Endothelial cell of umbilical vein (primary cell): ENCODE results near the gene SERPINF2. TPM values are rescaled to one million over a fixed set of nuclear protein-coding genes. Genes with fewer than 3 reads are reported as not detected.

Experiments
- BruUV-seq: library from RNA; stranded (reverse); fragments of 400-500 nt; replicated peaks from 2 replicates; lab custom pipeline; 2021; lab: Mats Ljungman, UMichigan
- CTCF ChIA-PET: fragments of 300-600, 350-600 bp; sonication (Branson Sonifier 250); formaldehyde crosslinking; loops from one replicate; lab custom pipeline; 2021; ENCODE audit warnings: antibody characterized with exemption, inconsistent platforms; lab: Charles Lee
- POLR2A ChIA-PET: fragments of 300-600, 350-600 bp; sonication (Branson Sonifier 250); formaldehyde crosslinking; loops from one replicate; lab custom pipeline; 2021; ENCODE audit warnings: antibody characterized with exemption, inconsistent platforms; lab: Charles Lee
- DNase-seq: peaks from one replicate; pipeline ENCODE4 v3.0.0-alpha.2; 2011; ENCODE audit warnings: low read depth, low spot score
- FAIRE-seq: peaks from 2 replicates; lab custom pipeline; 2011; peaks lifted over from hg19 to GRCh38; lab: Jason Lieb, UNC
- H2AFZ ChIP-seq: 2 replicates; pipeline ENCODE4 v1.6.0; 2012; ENCODE audit warnings: low read depth, low read length, control low read depth, inconsistent platforms
- H3K27ac ChIP-seq: 2 replicates; pipeline ENCODE4 v1.5.1; 2011; ENCODE audit warnings: low read depth, mild to moderate bottlenecking, control low read depth, low read length, moderate library complexity; ENCODE audit not compliant: insufficient read depth
- H3K27me3 ChIP-seq, 2 experiments: 2 replicates each; pipeline versions ENCODE4 v1.6.0 to v1.6.1; 2011; ENCODE audit warnings: low read length in 2 of 2, mixed read lengths in 1 of 2; ENCODE audit not compliant: control insufficient read depth in 2 of 2, insufficient read depth in 2 of 2
- H3K36me3 ChIP-seq, 2 experiments: 2 replicates in 1 of 2; 3 replicates in 1 of 2; pipeline ENCODE4 v1.5.1; 2011; ENCODE audit warnings: low read length in 2 of 2, mild to moderate bottlenecking in 1 of 2, moderate library complexity in 1 of 2; ENCODE audit not compliant: control insufficient read depth in 2 of 2, insufficient read depth in 2 of 2; ENCODE audit errors: extremely low read depth in 1 of 2
- H3K4me1 ChIP-seq: 3 replicates; pipeline ENCODE4 v1.5.1; 2011; ENCODE audit warnings: mild to moderate bottlenecking, low read length; ENCODE audit not compliant: control insufficient read depth, insufficient read depth; ENCODE audit errors: extremely low read depth
- H3K4me2 ChIP-seq: 2 replicates; pipeline ENCODE4 v1.6.1; 2011; ENCODE audit warnings: low read length, control low read depth, mixed read lengths; ENCODE audit not compliant: insufficient read depth
- H3K4me3 ChIP-seq, 3 experiments: fragments of 200-600 bp in 1 of 3; sonication (generic), shearing (Covaris generic) in 1 of 3; replicated peaks in 1 of 3; 2 replicates each; pipeline ENCODE4 v1.5.1; 2011 to 2016; ENCODE audit warnings: control low read depth in 3 of 3, low read length in 3 of 3, mild to moderate bottlenecking in 2 of 3, inconsistent platforms in 1 of 3, low read depth in 1 of 3, moderate library complexity in 1 of 3; ENCODE audit not compliant: insufficient read depth in 1 of 3
- H3K79me2 ChIP-seq: 2 replicates; pipeline ENCODE4 v1.6.0; 2012; ENCODE audit warnings: low read length, inconsistent platforms; ENCODE audit not compliant: control insufficient read depth, insufficient read depth
- H3K9ac ChIP-seq: replicated peaks from 2 replicates; pipeline ENCODE3; 2011; ENCODE audit warnings: low read length, control low read depth; ENCODE audit not compliant: insufficient read depth; ENCODE audit errors: extremely low read depth
- H3K9me1 ChIP-seq: replicated peaks from 3 replicates; pipeline ENCODE4 v1.6.0; 2011; ENCODE audit warnings: mild to moderate bottlenecking, low read length; ENCODE audit not compliant: control insufficient read depth, insufficient read depth; ENCODE audit errors: extremely low read depth
- H3K9me3 ChIP-seq: replicated peaks from 2 replicates; pipeline ENCODE4 v1.5.1; 2012; ENCODE audit warnings: low read length, inconsistent platforms; ENCODE audit not compliant: control insufficient read depth, insufficient read depth
- H4K20me1 ChIP-seq: replicated peaks from 2 replicates; pipeline ENCODE3; 2011; ENCODE audit warnings: mild to moderate bottlenecking, low read length; ENCODE audit not compliant: control insufficient read depth, insufficient read depth; ENCODE audit errors: extremely low read depth
- CTCF ChIP-seq, 2 donors: IDR thresholded peaks; 1 replicate in 1 of 2; 2 replicates in 1 of 2; pipeline ENCODE4 v1.5.1; 2011; ENCODE audit warnings: low read length in 2 of 2, mild to moderate bottlenecking in 2 of 2, moderate library complexity in 2 of 2, control low read depth in 1 of 2, inconsistent platforms in 1 of 2, low read depth in 1 of 2; ENCODE audit not compliant: insufficient read depth in 1 of 2; ENCODE audit errors: extremely low read depth in 1 of 2
- EZH2 ChIP-seq: IDR thresholded peaks from 2 replicates; pipeline ENCODE4 v1.6.1; 2012; ENCODE audit warnings: borderline replicate concordance, low read depth, mild to moderate bottlenecking, moderate library complexity, low read length, inconsistent platforms; ENCODE audit not compliant: severe bottlenecking
- FOS ChIP-seq: IDR thresholded peaks from 2 replicates; pipeline ENCODE4 v1.6.1; 2011; ENCODE audit warnings: mild to moderate bottlenecking, low read length, moderate library complexity, borderline replicate concordance; ENCODE audit not compliant: insufficient read depth
- GATA2 ChIP-seq: IDR thresholded peaks from 2 replicates; pipeline ENCODE4 v1.7.0; 2011; ENCODE audit warnings: low read depth, mild to moderate bottlenecking, moderate library complexity, mixed read lengths, low read length; ENCODE audit not compliant: insufficient read length, insufficient read depth
- JUN ChIP-seq: IDR thresholded peaks from 2 replicates; pipeline ENCODE4 v1.6.1; 2011; ENCODE audit warnings: borderline replicate concordance, low read depth; ENCODE audit not compliant: insufficient read length, insufficient read depth
- MYC ChIP-seq: IDR thresholded peaks from one replicate; pipeline ENCODE4 v1.6.1; 2011; ENCODE audit warnings: mild to moderate bottlenecking, low read depth, low read length
- POLR2A ChIP-seq: IDR thresholded peaks from 2 replicates; pipeline ENCODE4 v1.6.1; 2012; ENCODE audit warnings: low read depth, mild to moderate bottlenecking, control low read depth, low read length
- POLR2AphosphoS5 ChIP-seq: IDR thresholded peaks from 2 replicates; pipeline ENCODE4 v1.6.1; 2012; ENCODE audit warnings: low read depth, mild to moderate bottlenecking, control low read depth, low read length, moderate library complexity; ENCODE audit not compliant: insufficient read depth
- dilution Hi-C: fragments of 300-500 bp; cut with MboI; formaldehyde crosslinking; loops from one replicate; pipeline ENCODE4 v1.15.0; 2019; ENCODE audit warnings: low sequenced_read_pairs; ENCODE audit not compliant: extremely low pct_ligation_motif_present
- intact Hi-C: fragments of 100-400 bp; cut with micrococcal nuclease; formaldehyde crosslinking; loops from one replicate; pipeline ENCODE4 v1.10.0; 2022
- polyA plus RNA-seq, 4 experiments: library from polyadenylated mRNA; depleted of rRNA in 3 of 4; stranded (reverse) in 3 of 4; unstranded in 1 of 4; fragments of >200 nt; gene quantifications; 2 replicates each; pipeline versions ENCODE4 v1.2.1 to v1.2.3, GENCODE V29; 2011 to 2012; ENCODE audit warnings: missing spikeins in 1 of 4
- total RNA-seq: library from RNA; stranded (reverse); gene quantifications from 2 replicates; pipeline ENCODE4 v1.2.3, GENCODE V29; 2021
- TF ChIP-seq, protein P1 (sequence below): IDR thresholded peaks from 2 replicates; pipeline ENCODE4 v1.6.1; 2011; ENCODE audit not compliant: insufficient read depth, insufficient read length

Gene SERPINF2
- total and polyA plus RNA-seq, 2 donors (not counting 3 experiments of a cell fraction or from before 2014, with no cell fraction given): 0.03 TPM; not detected in 1

GRCh38 chr17:1796800-1797199 lies 54.1 kb downstream of the SERPINF2 start:
- H3K9ac ChIP-seq: no peak overlapping the region
- no peaks in the 10 kb centered on the region for H3K9me1 ChIP-seq
- TF ChIP-seq EZH2 (no peak), JUN (no peak), CTCF (IDR thresholded peaks at IDR 0.05; ENCODE audit: extremely low read depth in 1 of 2, insufficient read depth in 1 of 2, low read depth in 1 of 2, low read length in 2 of 2) (no peak), FOS (no peak), POLR2A (no peak), MYC (no peak), GATA2 (no peak), POLR2AphosphoS5 (no peak)
- TF ChIP-seq, protein P1, sequence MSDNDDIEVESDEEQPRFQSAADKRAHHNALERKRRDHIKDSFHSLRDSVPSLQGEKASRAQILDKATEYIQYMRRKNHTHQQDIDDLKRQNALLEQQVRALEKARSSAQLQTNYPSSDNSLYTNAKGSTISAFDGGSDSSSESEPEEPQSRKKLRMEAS: no peak
- H3K4me3 ChIP-seq: no peak overlapping the region
- H2AFZ ChIP-seq: no peak overlapping the region
- dilution Hi-C loops: no loop called here
- no peak for FAIRE-seq
- ChIA-PET CTCF (interaction anchor here (1.0 to 1.7 kb wide), 3 partner anchors 13 to 75 kb away, joined by 3 to 5 read pairs (median 3); no protein-coding TSS in a partner anchor), POLR2A (interaction anchor here (0.6 kb wide), 1 partner anchor 35 kb away, joined by 3 read pairs; no protein-coding TSS in a partner anchor)
- no peak for DNase-seq
- no peaks in the 10 kb centered on the region for H3K4me1 ChIP-seq
- no peak overlapping the region for H3K4me2 ChIP-seq
- H3K27me3 ChIP-seq: no peaks in the 10 kb centered on the region
- no peak overlapping the region for H3K27ac ChIP-seq
- intact Hi-C loops: no loop called here
- peaks cover 2 to 5% of the 10 kb centered on the region in 2 experiments for H3K36me3 ChIP-seq
- H3K79me2 ChIP-seq: peaks cover 1% of the 10 kb centered on the region
- no peaks in the 10 kb centered on the region for H3K9me3 ChIP-seq
- BruUV-seq: no TSS peak
- no peaks in the 10 kb centered on the region for H4K20me1 ChIP-seq
